GM19328 (cell line): ENCODE results near the gene RAD51D.
"Not testable (repeated sequence)": the region's sequence is repeated elsewhere in the genome, so short reads cannot be mapped to it uniquely, and the experiment has no call there.

Experiments
- ATAC-seq: cut with Tn5 transposase; IDR thresholded peaks from one replicate; pipeline ENCODE4 v1.9.1; 2021; ENCODE audit warnings: mild to moderate bottlenecking, moderate library complexity; ENCODE audit not compliant: unreplicated experiment

RAD51D gene

DNA sequence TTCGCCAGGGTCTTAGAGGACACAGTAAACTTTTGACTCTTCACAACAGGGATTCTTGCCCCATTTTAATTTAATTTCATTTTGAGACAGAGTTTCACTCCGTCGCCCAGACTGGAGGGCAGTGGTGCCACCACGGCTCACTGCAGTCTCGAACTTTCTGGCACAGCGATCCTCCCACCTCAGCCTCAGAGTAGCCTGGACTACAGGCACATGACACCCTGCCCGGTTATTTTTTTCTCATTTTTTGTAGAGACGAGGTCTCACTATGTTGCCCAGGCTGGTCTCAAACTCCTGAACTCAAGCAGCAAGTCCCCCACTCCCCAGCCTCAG is 22.8 kb upstream of the RAD51D start:
- ATAC-seq, result no peak

DNA sequence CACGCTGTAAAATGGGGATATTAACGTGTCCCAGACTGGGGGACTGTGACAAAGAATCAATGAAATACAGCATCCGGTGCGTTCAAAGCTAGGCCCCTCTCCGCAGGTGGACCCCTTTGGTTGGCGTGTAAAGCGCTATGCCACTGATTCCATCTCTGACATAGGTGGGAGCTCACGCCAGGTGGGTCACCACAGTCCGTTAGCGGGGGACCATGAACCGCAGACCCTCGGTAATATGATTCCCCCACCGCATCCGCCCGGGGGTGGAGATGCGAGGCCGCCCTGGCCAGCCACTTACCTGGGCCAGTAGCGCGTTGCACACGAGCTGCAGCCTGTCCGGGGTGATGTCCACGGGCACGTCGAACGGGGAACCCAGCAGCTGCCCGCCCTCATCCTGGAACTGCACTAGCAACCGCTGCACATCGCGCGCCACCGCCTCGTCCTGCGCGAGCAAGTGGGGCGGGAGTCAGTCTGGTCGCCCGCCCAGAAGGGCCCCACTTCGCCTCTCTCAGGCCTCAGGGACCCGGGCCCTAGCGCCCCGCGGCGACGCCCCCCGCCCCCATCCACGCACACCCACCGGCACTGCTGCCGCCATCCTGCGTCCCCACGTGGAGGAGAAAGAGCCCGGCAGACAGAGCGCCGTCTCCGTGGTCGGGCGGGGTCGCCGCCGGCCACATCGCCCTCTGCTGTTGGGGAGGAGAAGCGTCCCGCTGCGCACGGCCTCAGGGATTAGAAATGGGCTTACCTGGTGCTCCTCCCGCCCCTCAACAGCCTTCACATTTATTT is 22.2 kb upstream of the RAD51D start, which contains the start of gene NLE1:
Gene NLE1, minus strand, starts transcription at position 623 of the 786 bp plus-strand sequence. Its CDS starts 28 bp downstream, at position 595.
- ATAC-seq, result peak; percentile 65

DNA sequence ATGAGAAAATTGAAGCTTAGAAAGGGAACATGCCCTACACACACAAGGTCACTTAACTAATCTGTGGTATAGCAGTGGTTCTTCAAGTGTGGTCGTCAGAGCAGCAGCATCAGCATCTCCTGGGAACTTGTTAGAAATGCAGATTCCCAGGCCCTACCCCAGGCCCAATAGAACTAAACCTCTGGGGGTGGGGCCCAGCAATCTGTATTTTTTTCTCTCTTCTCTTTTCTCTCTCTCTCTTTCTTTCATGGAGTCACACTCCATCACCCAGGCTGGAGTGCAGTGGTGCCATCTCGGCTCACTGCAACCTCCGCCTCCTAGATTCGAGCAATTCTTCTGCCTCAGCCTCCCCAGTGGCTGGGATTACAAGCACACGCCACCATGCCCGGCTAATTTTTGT is 18.6 kb upstream of the RAD51D start:
- no peak for ATAC-seq

DNA sequence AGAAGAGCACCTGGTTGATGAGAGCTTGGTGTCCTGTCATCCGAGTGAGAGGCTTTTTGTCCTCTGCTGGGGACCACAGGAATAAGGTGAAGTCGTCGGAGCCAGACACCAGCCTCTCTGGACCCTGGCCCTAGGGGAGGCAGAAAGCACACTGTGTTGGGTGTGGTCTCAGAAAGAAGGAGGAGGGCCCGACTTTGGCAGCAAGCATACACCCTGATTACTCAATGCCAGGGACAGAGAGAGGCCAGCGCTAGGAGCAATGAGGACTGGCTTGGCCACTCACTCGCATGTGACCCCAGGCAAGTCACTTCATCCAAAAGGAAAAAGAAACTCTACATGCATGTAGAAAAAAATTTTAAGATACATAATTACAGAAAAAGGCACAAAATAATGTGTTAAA is 15.7 kb upstream of the RAD51D start:
- no peak for ATAC-seq

DNA sequence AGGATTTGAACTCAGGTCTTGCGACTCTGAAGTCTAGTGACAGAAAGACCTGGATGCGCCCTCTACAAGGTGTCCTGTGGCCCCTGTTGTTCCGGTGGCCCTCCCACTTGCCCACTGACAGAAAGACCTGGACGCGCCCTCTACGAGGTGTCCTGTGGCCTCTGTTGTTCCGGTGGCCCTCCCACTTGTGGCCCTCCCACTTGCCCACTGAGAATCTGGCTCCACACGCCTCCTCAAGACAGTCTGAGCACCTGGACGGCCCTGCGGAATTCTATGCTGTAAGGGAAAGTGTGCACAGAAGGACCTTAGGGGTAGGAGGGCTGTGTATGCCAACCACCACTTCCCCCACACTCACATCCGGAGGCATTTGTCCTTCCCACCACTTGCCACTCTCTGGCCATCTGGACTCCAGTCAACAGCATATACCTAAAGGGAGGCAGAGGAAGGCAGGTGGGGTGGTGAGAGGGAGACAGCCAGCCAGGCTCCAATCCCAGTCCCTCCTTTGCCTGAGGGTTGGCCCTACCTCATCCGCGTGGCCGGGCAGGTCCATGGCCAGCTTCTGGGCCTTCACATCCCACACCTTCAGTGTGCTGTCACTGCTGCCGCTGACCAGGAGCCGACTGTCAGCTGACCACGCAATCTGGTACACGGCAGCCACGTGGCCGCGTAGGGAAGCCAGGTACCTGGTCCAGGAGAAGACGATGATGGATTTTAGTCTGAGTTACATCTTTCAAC is 13.3 kb upstream of the RAD51D start:
- ATAC-seq, result no peak

DNA sequence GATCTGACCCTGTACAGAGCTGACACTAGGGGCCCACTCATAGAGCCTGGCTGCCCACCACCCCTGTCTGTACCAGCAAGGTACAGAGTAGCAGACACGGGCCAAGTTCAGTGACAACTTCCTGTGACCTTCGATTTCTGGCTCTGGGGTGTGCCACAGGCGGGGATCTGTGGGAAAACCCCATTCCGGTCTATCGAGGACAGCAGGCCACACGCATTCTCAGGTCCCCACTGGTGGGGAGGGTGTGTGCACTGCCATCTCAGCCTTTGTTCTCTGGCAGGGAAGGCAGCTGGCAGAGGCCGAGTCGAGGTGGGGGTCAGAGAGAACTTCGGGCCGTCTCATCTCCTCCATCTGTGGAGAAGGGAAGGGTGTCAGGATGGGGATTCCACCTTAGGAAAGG is 12.4 kb upstream of the RAD51D start:
- ATAC-seq, result no peak

DNA sequence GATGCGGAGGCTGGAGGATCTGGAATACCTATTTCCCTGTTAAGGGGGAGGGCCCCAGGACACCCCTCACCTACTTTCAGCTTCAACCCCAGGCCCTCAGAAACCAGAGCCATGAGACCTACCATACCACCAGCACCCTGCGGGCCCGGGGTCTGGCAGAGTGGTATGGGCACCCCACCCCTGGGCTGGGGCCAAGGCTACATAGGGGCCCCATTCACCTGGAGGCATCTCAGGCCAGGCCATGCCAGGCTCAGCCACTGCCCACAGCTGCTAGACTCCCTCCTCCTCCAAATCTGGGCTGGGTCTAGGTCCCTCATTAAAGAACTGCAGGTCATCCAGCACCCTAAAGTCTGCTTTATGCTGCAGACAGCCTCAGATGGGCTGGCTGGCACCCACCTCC is 10.7 kb upstream of the RAD51D start:
- no peak for ATAC-seq

DNA sequence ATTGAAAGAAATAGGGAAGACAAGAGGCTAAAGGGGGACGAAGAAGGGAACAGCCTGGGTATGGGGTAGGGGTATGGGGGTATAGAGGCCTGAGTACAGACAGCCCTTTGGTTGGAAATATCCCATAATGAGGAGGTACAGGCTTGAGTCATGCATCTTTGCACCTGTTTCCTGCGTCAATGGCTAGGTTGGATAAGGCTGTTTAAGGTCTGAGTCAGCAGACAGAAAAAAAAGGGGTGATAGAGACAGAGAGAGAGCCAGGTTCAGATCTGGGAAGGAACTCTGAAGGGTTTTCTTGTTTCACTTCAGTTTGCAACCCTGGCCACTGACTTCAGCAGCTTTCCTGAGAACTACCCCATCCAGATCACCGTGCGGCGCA is 10.3 kb upstream of the RAD51D start:
- no peak for ATAC-seq

DNA sequence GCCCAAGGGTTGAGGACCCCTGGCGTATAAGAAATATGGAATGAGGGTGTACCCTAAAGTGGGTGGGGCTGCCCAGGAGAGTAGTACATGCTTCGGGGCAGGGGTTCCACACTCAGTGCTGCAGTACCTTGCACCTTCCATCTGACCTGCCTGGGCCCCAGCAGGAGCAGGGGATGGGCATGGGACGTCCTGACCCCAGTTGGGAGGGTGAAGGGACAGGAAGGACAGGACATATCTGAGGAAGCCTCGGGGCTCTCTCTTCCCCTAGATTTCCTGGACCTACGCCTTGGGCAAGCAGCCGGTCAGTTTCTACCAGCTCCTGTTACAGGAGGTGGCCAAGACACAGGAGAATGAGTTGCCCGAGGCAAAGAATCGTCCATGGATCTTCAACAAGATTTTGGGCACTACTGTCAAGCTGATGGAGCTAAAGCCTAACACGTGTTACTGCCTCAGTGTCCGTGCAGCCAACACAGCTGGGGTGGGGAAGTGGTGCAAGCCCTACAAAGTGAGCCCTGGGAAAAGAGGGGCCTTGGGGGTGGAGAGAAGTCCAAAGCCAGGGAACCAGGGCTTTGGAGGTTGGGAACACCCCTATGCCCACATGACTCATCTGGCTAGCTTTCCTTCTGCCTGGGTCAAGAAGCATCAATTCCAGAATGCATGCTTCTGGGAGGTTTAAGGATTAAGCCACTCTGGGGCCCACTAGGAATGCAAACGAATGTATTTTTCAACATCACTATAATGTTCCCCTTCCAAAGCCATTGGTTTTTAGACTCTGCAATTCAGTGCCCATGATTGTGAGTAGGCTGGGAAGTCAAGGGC is 9.7 kb upstream of the RAD51D start:
- no peak for ATAC-seq

DNA sequence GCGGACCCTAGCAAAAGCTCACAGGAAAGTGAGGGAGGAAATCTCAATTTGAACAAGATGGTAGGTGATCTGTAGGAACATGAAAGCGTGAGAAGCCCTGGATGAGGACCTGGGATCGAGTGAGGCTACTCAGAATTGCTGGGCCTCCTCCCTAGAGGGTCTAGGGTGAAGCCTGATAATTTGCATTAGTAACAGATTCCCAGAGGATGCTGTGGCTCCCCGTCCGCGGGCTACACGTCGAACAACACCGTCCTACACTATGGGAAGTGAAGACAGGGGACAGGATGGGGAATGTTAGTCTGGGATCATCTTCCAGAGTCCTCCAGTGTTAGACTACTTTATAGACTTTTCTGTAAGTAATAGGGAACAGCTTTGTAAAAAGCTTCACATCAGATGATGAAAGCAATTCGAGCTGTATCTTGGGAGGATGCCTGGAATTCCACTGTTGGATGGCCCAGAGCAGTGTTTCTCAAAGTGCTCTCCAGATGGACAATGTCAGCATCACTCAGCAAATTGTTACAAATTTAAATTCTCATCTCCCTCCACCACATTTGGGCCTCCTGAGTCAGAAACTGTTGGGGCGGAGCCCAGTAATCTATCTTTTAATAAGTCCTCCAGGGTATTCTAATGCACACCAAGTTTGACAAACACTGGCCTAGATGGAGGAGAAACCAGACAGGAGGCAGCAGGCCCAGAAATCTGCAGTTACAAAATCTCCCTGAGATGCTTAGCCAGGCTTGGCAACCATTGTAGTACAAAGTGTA is 8.3 kb upstream of the RAD51D start:
- no peak for ATAC-seq

DNA sequence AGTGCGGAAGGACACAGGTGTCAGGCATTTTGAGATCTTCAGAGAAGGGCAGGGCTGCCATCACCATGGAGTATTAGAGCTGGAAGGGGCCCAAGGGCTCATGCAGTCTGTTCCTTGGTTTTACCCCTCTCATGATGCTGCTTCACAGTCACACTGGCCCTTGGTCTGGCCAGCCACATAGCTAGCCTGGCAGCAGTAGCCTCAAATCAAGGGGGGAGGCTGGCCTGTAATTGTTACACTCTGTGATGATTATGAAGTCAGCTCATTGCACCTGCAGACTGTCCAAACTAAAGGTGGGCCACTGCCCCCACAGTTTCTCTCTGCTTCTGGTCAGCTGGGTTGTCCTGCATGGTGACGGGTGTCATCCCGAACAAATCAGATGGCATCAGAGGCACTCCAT is 1.7 kb upstream of the RAD51D start, which contains the start of gene FNDC8:
Gene FNDC8, plus strand, starts transcription at position 301 of the 400 bp plus-strand sequence. Its CDS starts 79 bp downstream, at position 380.
- no peak for ATAC-seq

DNA sequence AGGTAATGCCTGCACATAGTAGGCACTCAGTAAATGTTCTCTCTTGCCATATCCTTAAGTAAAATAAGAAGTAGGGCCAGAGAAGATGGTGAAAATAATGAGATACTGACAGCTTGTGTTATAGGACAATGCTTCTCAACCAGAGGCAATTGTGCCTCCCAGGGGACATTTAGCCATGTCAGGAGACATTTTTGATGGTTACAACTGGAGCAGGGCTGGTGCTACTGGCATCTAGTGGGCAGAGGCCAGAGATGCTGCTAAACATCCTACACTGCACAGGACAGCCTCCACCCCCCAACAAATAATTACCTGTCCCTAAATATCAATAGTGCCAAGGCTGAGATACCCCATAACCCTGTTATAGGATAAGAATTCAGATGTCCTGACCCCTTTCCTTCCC is 1.7 kb downstream of the RAD51D start:
- ATAC-seq, result no peak

DNA sequence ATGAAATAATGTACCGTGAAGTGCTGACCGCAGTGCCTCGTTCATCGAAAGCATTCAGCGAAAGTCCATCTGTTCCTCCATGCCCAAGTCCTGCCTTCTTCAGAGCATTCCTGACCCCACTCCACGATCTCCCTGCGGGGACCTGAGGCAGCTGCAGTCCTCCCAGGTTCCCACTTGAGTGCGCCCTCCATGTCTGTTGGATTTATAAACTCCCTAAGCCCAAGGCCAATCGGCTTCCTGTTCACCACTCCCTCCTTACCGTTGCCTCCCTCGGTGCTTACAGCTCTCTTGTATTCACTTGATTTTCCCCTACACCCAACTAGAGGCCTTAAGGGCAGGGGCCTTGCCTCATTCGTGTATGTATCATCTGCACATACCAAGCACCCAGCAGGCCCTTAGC is 2.8 kb downstream of the RAD51D start:
- no peak for ATAC-seq

DNA sequence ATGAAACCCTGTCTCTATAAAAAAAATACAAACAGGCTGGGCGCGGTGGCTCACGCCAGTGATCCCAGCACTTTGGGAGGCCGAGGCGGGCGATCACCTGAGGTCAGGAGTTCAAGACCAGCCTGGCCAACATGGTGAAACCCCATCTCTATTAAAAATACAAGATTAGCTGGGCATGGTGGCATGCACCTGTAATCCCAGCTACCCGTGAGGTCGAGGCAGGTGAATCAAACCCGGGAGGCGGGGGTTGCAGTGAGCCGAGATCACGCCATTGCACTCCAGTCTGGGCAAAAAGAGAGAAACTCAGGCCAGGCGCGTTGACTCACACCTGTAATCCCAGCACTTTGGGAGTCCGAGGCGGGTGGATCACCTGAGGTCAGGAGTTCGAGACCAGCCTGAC is 8.9 kb downstream of the RAD51D start:
- ATAC-seq, result not testable (repeated sequence)

DNA sequence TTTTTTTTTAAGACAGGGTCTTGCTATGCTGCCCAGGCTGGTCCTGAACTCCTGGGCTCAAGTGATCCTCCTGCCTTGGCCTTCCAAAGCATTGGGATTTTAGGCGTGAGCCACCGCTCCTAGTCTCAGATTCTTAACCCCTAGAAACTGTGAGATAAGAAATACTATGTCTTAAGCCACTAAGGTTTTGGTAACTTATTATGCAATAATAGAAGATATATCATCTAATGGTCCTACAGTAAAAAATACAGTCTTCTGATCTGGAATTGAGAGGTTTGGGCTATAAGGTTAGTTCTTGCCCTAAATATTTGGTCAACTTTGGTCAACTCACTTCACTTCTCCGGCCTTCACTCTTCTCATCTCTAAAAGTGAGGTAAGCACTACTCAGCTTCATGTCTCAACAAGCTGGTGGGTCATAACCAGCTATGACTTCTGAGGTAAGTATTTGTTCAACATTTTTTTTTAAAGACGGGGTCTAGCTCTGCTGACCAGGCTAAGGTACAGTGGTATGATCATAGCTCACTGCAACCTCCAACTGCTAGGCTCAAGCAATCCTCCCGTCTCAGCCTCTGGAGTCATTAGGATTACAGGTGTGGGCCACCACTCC is 14.7 kb downstream of the RAD51D start:
- no peak for ATAC-seq

DNA sequence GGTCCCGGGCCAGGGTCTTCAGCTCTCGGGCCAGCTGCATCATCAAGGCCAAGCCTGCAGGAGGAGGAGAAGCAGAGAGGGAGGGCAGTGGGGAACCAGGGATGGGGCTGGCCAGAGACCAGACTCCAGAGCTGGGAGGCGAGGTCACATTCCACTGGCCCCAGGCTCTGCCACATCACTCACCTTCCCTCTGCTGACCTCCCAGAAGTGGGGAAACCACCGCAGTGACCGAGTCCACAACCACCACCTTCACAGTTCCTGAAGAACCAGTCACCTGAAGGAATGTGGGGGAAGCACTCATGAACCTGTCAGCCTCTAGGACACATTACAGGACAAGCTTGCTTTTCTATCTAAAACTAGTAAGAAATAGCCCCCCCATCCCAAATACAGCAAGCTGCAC is 16.4 kb downstream of the RAD51D start:
- ATAC-seq, result no peak

DNA sequence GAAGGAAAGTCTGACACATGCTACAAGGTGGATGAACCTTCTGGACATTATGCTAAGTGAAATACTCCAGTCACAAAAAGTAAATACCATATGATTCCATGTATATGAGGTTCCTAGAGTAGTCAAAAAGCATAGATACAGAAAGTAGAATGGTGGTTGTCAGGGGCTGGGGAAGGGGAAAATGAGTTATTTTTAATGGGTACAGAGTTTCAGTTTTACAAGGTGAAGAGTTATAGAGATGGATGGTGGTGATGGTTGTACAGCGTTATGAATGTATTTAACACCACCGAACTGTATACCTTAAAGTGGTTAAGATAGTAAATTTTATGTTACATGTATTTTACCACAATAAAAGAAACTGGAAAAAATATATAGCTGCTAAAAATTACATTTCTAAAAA is 17.9 kb downstream of the RAD51D start:
- no peak for ATAC-seq

DNA sequence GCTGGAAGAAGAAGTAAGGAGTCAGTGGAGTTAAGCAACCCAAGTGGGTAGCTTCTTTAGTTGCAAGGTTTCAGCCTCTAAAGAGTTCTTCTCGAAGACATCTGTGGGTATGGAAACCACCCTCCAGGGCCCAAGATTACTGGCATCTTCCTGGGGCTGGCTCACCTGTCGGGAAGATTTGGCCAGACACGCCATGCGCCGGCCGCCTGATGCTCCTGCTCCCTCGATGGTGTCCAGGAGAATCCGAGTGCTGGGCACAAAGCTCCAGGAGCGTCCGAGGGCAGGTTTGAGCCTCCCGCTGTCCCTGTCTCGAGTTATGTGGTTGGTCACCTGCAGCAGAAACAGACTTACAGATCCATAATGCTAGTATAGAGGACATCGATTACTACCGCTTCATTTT is 18.6 kb downstream of the RAD51D start:
- no peak for ATAC-seq

DNA sequence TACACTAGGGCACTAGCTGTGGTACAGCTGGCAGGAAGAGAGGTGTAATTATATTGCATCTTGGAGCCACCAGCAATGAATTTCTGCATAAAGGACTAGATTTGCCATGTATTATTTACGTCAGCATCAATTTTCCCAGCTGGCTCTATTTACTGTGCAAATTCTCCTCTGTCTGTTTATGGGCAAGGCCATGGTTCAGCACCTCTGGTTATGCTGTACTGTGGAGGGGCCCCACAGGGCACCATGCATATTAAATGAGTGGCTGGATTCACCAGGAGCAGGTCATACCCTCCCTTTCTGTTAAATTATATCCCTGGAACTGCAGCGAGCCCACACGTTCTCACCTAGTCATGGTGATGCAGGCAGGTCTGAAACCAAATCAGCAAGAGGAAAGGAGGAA is 19.8 kb downstream of the RAD51D start:
- ATAC-seq, result no peak

DNA sequence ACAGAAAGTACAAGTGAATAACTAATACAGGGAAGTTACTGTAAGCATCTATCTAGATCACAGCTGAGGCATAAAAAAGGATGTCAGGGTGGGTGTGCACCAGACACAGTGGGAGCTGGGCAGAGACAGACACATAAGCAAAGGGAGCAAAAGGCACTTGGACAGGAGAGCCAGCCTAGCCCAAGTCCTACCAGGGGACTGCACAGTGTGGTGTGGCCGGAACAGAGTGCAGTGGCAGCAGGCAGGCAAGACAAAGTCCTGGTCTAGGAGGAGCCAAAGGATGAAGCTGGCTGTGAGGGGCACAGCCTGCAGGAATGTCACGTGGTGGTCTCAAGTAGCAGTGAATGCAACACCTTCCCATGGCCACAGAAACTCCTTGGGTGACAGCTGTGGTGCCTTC is 21.9 kb downstream of the RAD51D start:
- ATAC-seq, result no peak
